T follicular helper cell (primary cell): ENCODE results near the gene HDAC7.

Experiments used
- DNase-seq: peaks from one replicate; pipeline ENCODE4 v3.0.0-alpha.2; 2020; ENCODE audit warnings: low read depth

The HDAC7 gene

GRCh38 chr12:47778881-47779280, 40.8 kb downstream of the HDAC7 start:
- DNase-seq = no peak

- DNase-seq = no peak
These were observed 41.8 kb downstream of the HDAC7 start for GRCh38 chr12:47777741-47778558.

DNA sequence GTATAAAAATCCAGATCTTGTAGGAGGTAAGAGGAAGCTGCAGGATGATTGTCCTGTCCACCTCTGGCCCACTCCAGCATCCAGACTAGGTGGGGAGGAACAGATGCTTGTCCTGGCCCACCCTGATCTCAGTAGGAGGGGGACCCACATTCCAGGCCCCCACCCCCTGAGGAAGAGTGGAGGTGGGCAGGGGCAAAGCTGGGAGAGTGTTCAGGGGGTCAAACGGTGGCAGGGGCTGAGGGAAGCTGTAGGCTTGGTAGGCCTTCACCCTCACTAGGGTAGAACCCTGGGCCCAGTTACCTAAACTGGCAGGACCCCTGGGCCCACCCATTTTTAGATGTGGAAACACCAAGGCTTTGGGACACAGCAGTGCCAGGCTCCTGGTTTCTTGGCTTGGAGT, 42.6 kb downstream of the HDAC7 start:
- no peak for DNase-seq

GRCh38 chr12:47776471-47777143, 43.1 kb downstream of the HDAC7 start:
- DNase-seq = no peak

GRCh38 chr12:47775100-47775911, 44.4 kb downstream of the HDAC7 start:
- no peak for DNase-seq

GRCh38 chr12:47774663-47775062, 45.0 kb downstream of the HDAC7 start:
- no peak for DNase-seq

- no peak for DNase-seq
These were observed 45.7 kb downstream of the HDAC7 start for GRCh38 chr12:47773858-47774580.

DNA sequence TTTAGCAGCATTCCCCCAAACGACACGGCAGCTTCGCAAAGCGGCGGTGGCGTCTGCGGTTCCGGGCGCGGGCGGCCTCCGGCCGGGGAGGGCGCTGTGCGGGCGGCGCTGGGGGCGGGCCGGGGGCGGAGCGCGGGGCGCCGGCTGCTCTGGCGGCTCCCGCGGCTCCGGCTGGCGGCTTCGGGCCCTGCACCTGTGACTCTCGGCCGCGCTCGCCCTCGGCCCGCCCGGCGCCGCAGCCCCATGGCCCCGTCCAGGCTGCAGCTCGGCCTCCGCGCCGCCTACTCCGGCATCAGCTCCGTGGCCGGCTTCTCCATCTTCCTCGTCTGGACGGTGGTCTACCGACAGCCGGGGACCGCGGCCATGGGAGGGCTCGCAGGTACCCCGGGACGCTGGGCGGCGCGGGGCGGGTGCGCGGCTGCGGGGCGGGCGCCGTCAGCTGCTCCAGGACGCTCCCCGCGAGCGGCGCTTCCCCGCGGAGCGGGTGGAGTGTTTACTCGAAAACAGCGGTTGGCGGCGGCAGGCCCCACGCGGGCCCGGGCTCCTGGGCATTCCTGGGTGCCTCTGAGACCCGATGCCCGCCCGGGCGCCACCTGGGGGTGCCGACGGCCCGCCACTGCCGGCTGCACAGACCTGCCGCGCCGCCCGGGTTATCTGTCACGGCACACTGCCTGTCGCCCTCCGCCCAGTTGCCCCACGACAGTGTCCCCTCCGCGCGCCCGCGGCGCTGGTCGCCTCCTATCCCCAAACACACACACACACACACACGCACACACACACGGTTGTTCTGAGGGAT, 46.4 kb downstream of the HDAC7 start, which contains the start of gene SLC48A1:
SLC48A1 (plus strand) TSS at position 177 of the 796 bp plus-strand sequence; CDS start at position 244, 67 bp downstream.
- DNase-seq = peak; percentile 60

- no peak for DNase-seq
These were observed 47.0 kb downstream of the HDAC7 start for GRCh38 chr12:47772738-47773061.

DNA sequence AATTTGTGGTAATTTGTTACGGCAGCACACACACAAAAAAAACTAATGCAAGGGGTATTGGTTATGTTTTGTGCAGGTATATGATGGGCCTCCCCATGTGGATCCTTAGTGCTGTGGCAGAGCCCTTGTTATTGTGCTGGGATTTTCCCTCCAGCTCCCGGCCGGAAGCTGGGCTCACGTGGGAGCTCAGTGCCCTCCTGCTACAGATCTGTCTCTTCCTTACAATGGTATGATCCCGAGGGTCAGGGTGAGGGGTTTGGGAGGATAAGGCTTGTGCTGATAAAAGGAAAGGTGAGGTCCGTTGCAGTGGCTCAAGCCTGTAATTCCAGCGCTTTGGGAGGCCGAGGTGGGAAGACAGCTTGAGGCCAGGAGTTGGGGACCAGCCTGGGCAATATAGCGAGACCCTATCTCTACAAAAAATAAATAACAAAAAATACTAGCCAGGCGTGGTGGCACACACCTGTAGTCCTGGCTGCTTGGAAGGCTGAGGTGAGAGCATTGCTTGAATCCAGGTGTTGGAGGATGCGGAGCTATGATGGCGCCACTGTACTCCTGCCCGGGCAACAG, 47.5 kb downstream of the HDAC7 start:
- DNase-seq = no peak

DNA sequence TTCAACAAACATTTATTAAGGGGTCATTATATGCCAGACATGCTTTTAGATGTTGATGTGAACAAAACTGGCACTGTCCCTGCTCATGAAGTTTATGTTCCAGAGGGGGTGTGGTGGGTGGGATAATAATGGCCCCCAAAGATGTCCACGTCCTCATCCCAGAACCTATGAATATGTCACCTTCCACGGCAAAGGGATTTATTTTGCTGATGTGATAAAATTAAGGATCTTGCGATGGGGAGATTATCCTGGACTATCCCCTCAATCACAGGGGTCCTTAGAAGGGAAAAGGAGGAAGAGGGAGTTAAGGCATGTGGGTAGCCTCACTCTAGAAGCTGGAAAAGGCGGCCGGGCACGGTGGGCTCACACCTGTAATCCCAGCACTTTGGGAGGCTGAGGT, 48.4 kb downstream of the HDAC7 start:
- no peak for DNase-seq

DNA sequence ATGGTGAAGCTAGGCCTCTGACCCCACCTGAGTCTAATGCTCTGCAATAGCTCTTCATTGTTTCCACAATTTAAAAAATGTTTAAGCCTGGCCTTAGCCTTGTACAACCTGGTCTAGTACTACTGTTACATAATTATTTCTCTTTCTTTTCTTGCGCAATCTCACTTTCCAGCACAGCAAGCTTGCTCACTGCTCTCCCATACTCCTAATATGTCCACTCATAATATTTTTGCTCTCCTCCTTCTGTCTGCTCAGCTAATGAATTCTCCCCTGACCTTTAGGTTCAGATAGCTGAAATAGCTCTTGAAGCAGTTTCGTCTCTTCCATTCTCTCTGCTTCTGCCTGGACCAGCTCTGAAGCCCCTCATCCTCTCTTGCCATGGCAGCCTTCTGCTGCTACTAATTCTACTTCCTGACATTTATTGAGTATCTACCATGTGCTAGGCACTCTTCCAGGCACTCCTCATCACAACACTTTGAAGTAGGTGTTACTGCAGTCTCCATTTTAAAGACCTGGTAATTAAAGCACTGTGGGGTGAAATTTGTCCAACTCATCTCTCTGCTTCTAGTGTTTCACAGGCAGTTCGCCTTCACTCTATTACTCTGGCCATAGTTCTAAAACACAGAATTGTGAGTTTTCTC, 49.5 kb downstream of the HDAC7 start:
- DNase-seq = no peak

DNA sequence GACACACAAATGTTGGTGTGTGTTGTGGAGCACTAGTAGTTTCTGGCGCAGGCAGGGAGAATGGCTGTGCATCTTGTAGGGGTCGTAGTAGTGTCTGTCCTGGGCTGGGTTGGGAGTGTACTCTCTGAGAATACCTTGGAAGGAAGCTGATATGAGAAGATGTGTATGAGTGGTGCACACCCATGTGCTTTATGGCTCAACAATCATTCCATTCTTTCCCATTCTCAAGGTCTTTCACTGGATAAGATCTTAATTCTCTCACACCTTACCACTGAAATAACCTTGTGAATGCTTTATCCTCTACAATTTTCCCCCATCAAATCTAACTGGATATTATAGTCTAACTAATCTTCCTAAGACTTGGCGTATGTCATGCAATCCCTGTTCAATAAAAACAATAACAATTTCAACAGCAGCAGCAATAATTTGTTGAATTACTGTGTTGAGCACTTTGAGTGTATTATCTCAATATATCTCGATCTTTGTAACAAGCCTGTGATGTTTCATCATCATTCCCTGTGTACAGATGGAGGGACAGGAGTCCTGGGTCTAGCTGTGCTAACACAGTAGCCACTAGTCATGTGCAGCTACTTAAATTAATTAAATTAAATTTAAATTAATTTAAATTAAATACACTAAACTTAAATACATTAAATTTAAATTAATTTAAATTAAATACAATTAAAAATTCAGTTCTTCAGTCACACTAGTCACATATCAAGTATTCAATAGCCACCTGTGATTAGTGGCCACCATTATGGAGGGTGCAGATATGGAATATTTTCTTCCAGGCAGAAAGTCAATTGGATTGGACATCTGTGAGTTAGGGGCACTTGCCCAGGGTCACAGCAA, 50.2 kb downstream of the HDAC7 start:
- DNase-seq = no peak

GRCh38 chr12:47768323-47768811, 51.3 kb downstream of the HDAC7 start:
- DNase-seq = no peak

DNA sequence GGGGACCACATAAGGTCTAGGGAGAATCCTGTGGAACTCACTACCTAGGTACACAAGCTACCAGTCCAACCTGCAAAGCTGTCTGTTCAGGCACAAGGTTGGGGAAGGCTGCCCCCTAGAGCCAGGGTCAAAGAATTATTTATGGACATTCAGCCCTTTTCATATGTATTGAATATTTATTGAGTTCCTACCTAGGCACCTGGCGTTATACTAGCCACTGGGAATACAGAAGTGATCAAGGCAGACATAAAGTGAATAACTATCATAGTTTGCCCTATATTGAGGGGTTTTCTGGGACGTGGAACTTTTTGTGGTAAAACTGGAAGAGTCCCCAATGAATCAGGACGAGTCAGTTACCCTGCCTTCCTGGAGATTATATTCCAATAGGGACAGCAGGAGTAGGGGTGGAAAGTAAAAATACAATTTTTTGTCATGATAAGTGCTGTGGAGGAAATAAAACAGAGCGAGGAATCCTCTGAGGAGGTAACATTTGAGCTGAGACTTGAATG, 52.4 kb downstream of the HDAC7 start:
- peak; percentile 51 for DNase-seq

DNA sequence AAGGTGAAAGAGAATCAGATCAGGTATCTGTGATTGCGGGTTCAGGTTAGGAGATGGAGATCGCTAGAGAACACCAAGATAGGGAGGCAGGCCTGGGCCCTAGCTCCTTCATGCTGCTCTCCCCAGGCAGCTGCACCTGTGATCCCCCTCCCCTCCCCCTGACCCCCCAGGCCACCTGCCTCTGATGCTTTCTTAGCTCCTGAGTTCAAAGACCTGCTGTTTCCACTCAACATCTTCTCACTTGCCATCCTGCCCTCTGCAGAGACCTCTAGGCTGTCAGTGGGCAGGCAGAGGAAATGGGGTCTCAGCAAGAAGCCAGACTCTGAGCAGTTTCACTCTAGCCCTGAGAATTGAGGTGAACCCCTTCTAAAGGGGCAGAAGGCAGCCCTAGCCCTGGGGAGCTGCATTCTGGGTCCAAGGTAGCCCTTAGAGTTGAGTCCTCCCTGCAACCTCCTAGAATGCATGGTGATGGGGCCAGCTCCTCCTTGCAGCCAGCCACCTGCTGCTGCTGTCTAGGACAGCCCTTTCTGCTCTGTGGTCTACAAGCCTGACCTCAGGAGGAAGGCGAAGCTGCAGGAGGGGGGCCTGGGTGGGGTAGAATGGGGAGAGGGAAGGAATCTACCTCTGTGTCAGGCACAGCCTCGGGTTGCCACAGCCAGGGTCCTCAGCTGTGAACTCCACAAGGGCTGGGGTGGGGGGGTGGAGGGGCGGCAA, 53.0 kb downstream of the HDAC7 start:
- DNase-seq = no peak

- no peak for DNase-seq
These were observed 56.0 kb downstream of the HDAC7 start for GRCh38 chr12:47763481-47764346.
